ENCODE data around the gene AGPAT2.

AGPAT2 gene

GRCh38 chr9:136660971-136661550 lies 26.2 kb downstream of the AGPAT2 start:
- no peak overlapping the region for H3K27ac ChIP-seq
- no peak for TF ChIP-seq CTCF (conservative IDR thresholded peaks at IDR 0.05)

DNA sequence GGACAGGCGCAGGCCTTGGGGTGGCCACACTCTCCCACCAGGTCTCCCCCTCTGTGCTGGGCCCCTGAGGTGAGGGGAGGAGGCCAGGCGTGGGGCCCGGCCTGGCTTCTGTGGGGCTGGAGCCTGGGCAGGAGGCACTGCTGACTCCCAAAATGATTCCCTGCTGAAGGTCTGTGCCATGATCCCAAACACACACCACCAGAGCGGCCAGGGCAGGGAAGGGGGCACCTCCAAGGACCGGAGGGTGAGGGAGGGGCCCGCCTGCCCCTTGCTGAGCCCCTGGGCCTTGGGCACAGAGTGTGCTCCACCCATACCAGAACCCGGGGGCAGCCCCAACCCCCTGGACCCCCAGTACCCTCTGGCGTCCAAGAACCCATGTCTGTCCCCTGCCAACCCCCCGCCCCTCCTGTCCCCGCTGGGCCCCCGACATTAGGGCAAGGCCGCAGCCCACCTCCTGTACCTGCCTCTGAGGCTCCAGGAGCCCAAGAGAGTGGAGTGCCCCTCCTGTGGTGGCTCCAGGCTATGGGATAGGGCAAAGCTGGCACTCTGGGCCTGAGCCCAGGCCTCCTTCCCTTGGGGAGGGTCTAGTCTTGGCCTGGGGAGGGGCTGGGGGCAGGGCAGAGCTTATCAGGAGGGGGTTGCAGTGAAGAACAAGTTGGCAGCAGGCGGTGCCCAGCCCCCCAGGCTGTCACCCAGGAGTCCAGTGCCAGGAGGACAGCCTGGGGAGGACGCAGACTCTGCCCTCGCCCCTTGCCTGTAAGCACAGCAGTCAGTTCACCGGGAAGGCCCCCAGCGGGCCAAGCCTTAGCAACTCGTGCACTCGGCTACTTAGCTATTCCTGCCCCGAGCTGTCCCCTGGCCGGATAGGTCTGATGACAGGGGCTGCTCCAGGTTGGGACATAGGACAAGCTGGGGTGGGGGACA lies 27.1 kb downstream of the AGPAT2 start:
- H3K27ac ChIP-seq: no peak overlapping the region
- no peak for TF ChIP-seq CTCF (conservative IDR thresholded peaks at IDR 0.05)
- TF ChIP-seq ZFX (IDR thresholded peaks at IDR 0.05): no peak

- TF ChIP-seq ZFX (IDR thresholded peaks at IDR 0.05): no peak
- TF ChIP-seq CTCF (conservative IDR thresholded peaks at IDR 0.05): no peak
- no peak overlapping the region for H3K27ac ChIP-seq
Measured at GRCh38 chr9:136658849-136659535, 28.3 kb downstream of the AGPAT2 start.

GRCh38 chr9:136657974-136658848 lies 29.0 kb downstream of the AGPAT2 start:
- TF ChIP-seq CTCF (conservative IDR thresholded peaks at IDR 0.05): no peak
- no peak for TF ChIP-seq ZFX (IDR thresholded peaks at IDR 0.05)
- no peak overlapping the region for H3K27ac ChIP-seq

DNA sequence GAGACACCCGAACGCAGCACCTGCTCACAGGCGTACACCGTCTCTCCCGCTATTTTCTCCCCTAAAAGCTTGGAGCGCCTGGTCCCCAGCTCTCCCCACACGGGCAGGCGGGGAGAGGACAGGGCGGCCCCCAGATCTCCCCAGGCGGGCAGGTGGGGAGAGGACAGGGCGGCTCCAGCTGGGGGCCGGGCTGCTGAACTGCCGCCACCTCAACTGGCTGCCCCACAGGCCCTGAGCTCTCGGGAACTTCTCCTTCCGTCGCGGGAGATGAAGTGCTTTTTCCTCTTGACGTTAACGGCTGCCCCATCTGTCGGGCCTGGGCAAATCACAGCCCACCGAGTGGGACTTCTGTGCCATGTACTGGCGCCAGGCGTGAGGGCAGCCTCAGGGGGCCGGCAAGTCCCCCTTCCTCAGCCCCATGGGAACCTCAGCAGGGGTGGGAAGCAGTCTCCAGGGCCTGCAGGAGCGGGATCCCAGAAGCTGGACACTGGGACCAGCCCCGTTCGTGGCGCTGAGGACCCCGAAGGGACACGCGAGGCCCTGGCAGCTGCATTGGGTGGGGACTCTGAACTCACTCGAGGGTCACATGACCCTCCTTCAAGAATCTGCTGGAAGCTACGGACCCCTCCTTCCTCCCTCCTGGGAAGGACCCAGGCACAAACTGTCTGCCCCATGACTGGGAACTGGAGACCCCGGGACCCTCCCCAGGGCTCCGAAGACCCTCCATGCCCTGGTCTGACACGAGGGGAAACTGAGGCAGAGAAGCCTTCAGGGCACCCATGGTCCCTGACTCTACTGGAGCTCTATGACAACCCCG lies 30.3 kb downstream of the AGPAT2 start:
- TF ChIP-seq ZFX (IDR thresholded peaks at IDR 0.05) (no peak), CTCF (conservative IDR thresholded peaks at IDR 0.05) (no peak)
- no peak overlapping the region for H3K27ac ChIP-seq

- TF ChIP-seq CTCF (conservative IDR thresholded peaks at IDR 0.05) (no peak), ZFX (IDR thresholded peaks at IDR 0.05) (no peak)
- no peak overlapping the region for H3K27ac ChIP-seq
Measured at GRCh38 chr9:136656183-136656738, 31.0 kb downstream of the AGPAT2 start.

Data from C4-2B (cell line).